HCT116 (cell line): ENCODE measurements around the gene SUPT4H1.

ENCODE experiments used
- CTCF ChIP-seq, 3 experiments: fragments of 200-600 bp in 1 of 3; sonication (generic) in 1 of 3; IDR thresholded peaks in 2 of 3; conservative IDR thresholded peaks in 1 of 3; 2 replicates each; pipeline ENCODE4 v1.5.1; 2012 to 2017; ENCODE audit warnings: low read depth in 2 of 3, low read length in 2 of 3, antibody characterized with exemption in 1 of 3, borderline replicate concordance in 1 of 3, control low read depth in 1 of 3, mild to moderate bottlenecking in 1 of 3, mixed read lengths in 1 of 3, mixed run types in 1 of 3, moderate library complexity in 1 of 3; ENCODE audit not compliant: insufficient read depth in 1 of 3
- EGR1 ChIP-seq: IDR thresholded peaks from 2 replicates; pipeline ENCODE4 v1.6.1; 2012; ENCODE audit warnings: low read depth
- EZH2 ChIP-seq: fragments of 200-600 bp; sonication (generic); IDR thresholded peaks from 2 replicates; pipeline ENCODE4 v1.6.1; 2017; ENCODE audit warnings: antibody characterized with exemption, mixed run types
- EZH2phosphoT487 ChIP-seq: fragments of 200-600 bp; IDR thresholded peaks from 2 replicates; pipeline ENCODE4 v1.6.1; 2018; ENCODE audit warnings: antibody characterized with exemption, borderline replicate concordance
- JUND ChIP-seq: IDR thresholded peaks from 2 replicates; pipeline ENCODE4 v1.6.1; 2012
- MAX ChIP-seq: IDR thresholded peaks from 2 replicates; pipeline ENCODE4 v1.6.1; 2012
- POLR2A ChIP-seq: IDR thresholded peaks from 2 replicates; pipeline ENCODE4 v1.7.0; 2011; ENCODE audit warnings: borderline replicate concordance; ENCODE audit not compliant: insufficient read depth, insufficient read length; ENCODE audit errors: extremely low read depth
- REST ChIP-seq: IDR thresholded peaks from 2 replicates; pipeline ENCODE4 v1.6.1; 2012; ENCODE audit warnings: low read depth
- SP1 ChIP-seq: IDR thresholded peaks from 2 replicates; pipeline ENCODE4 v1.6.1; 2012; ENCODE audit warnings: low read depth
- TCF7L2 ChIP-seq: IDR thresholded peaks from 2 replicates; pipeline ENCODE4 v1.7.0; 2011; ENCODE audit warnings: borderline replicate concordance, inconsistent platforms; ENCODE audit not compliant: insufficient read depth, insufficient read length; ENCODE audit errors: extremely low read depth
- YY1 ChIP-seq: IDR thresholded peaks from 2 replicates; pipeline ENCODE4 v1.6.1; 2011; ENCODE audit warnings: low read length, low read depth, moderate library complexity, mild to moderate bottlenecking; ENCODE audit not compliant: insufficient replicate concordance; ENCODE audit errors: extremely low read depth
- ZNF274 ChIP-seq: fragments of 200-500 bp; sonication (Bioruptor generic); IDR thresholded peaks from 2 replicates; pipeline ENCODE4 v1.6.1; 2014; ENCODE audit warnings: mild to moderate bottlenecking, low read depth, low read length, inconsistent platforms

- TF ChIP-seq EZH2 = no peak
- TF ChIP-seq YY1 = no peak
- TF ChIP-seq CTCF (IDR thresholded peaks at IDR 0.05 in 2 of 3, conservative IDR thresholded peaks at IDR 0.05 in 1 of 3; ENCODE audit: borderline replicate concordance in 1 of 3, insufficient read depth in 1 of 3, low read depth in 2 of 3, low read length in 2 of 3) = no peak
- TF ChIP-seq MAX = no peak
- no peak for TF ChIP-seq EZH2phosphoT487
- no peak for TF ChIP-seq JUND
- no peak for TF ChIP-seq REST
- no peak for TF ChIP-seq EGR1
- TF ChIP-seq ZNF274 = no peak
- TF ChIP-seq TCF7L2 = no peak
- no peak for TF ChIP-seq POLR2A
- no peak for TF ChIP-seq SP1
These were observed 19.4 kb upstream of the SUPT4H1 start for GRCh38 chr17:58371300-58371950.
